SIG-M5 treated with dmso at 0.1 percent for 504 hours (cell line): ENCODE data around the gene XCL2.
A peak's percentile ranks its signal among the peaks of the same experiment; 100 is the strongest.
"Not testable (repeated sequence)": the region's sequence is repeated elsewhere in the genome, so short reads cannot be mapped to it uniquely, and the experiment has no call there.

Experiments
- DNase-seq: peaks from one replicate; lab custom pipeline; 2025; ENCODE audit not compliant: unreplicated experiment; lab: John Stamatoyannopoulos, UW

The XCL2 gene, protein sequence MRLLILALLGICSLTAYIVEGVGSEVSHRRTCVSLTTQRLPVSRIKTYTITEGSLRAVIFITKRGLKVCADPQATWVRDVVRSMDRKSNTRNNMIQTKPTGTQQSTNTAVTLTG

DNA sequence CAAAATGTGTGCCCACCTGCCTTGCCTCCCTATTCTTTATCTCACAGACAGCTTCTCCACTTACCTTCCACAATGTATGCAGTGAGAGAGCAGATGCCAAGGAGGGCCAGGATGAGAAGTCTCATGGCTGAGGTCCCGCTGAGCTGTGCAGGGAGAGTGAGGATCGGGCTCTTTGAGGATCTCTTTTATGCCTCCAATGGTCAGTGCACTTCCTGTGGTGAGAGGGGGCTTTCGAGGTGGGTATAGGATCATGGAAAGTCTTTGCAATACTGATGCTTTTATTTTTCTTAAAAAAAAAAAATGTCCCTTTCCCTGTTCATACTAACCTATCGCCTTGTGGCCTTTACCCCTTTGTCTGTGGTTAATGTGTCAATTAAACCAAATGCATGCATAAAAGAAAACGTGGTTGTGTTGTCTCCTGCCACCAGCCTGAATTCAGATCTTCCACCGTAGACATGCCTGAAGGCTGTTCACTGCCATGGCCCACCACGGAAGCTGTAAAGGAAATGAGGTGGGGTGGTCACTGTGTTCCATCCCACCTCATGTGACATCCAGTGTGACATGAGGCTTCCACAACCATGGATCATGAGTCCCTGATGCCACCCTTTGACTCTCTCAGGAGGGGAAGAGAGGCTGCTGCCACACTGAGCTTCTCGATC is at the start of gene XCL2:
Gene XCL2 (minus strand): TSS at position 158 of the 659 bp plus-strand sequence. CDS start 33 bp downstream, at position 125.
- not testable (repeated sequence) for DNase-seq

DNA sequence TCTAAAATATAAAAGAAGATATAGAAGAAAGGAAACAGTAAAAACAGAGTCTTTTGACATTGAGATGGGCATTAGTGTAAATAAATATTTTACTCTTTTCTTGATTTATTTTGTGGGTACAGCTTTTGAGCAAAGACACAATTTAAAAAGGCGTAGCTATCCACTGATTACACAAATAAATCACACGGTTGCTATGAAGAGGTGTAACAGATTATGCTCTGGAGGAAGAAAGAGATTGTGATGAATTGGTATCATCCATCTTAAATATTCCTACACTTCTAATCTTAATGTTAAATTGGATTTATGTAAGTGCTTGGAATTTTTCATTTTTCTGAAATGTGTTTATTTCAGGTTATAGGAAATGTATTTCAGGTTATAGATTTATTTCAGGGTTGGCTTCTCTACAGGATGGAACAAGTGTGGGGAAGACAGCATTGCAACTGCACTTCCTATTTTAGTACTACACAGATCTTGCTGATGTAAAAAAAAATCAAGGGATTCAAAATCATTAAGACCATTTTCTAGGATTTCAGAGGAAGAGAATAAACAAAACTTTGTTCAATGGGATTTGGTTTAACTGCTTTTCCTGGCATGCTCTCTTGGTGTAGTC is 47.9 kb upstream of the XCL2 start:
- no peak for DNase-seq

DNA sequence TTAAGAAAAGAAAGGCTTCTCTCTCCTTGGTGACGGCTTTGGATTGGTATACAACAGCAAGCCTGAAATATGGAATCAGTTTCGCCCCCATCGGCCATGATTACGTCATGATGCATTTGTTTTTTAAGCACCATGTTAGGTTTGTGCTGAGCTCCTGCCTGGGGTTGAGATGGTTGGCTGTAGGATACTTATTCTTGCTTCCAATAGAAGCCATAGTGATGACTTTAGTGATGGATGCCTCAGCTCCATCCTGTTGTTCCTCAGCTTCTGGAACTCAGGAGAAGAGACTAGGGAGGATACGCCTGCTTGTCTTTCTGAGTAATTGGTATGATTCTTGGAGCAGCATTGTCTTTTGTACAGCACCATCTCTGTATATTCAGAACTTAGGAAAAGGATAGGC is 47.3 kb upstream of the XCL2 start:
- no peak for DNase-seq

DNA sequence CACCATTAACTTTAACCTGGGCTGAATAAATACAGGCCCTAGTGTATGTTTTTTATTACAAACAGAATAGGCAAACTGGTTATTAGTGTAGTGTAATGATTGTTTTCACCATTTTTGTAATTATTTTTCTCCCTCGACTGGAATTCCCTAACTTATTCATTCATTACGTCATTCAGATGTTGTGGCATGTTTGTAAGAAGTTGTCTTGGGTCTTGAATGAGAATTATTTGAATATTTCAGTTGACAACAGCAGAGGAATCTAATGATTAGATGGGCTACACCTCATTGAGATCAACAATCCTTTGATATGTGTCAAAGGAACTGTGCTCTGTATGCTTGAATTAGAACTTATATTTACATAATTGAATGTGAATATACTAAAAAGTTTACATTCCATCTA is 45.4 kb upstream of the XCL2 start:
- DNase-seq = no peak

DNA sequence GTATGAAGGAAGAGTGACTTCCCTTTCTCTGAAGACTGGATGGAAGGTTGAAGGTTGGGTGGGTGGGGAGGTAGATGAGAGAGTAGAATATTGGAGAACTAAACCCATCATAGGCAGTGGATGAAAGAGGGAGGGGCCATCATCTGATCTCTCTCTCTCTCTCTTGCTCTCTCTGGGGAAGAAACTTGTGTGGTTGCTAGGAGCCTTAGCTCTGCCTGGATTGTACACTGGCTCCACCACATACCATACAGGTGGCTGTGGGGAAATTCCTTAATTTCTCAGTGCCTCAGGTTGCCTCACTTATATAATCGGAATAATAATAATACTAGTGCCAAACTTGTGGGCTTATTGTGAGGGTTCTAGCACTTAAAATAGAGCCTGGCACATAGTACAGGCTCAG is 42.1 kb upstream of the XCL2 start:
- DNase-seq = no peak

DNA sequence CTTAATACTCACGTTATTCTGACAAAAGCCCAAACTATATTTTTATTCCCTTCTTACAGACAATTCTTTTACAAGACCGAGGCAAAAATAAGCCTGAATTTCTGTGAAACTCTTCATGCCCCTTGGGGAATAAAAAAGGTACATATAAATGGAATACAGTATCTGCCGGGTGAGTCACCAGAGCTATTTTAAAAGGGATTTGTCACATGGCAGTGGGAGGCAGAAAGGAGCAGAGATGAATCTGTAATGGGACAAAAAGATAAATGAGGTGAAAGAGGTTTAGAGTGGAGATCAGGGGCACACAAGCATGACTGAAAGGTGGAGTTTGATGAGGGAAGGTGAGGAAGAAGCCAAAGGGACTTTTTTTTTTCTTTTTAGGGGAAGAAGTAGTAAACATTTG is 41.4 kb upstream of the XCL2 start:
- DNase-seq = no peak

DNA sequence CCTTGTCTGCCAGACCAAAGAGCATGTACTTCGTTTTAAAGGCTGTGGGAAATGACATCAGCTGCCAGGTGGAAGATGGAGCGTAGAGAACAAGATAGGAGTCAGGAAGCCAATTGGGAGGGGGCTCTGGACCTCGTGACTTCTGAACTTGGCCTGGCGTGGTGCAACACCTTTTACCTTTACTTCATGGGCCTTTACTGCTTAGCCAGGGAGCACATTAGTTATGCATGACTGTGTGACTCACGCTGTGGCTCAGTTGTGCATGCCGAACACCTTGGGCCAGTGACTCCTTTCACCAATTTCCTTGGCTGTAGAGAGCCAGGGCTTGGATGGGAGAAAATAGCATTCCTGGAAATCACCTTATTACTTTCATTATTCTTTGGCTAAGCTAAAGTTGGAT is 39.8 kb upstream of the XCL2 start:
- no peak for DNase-seq

DNA sequence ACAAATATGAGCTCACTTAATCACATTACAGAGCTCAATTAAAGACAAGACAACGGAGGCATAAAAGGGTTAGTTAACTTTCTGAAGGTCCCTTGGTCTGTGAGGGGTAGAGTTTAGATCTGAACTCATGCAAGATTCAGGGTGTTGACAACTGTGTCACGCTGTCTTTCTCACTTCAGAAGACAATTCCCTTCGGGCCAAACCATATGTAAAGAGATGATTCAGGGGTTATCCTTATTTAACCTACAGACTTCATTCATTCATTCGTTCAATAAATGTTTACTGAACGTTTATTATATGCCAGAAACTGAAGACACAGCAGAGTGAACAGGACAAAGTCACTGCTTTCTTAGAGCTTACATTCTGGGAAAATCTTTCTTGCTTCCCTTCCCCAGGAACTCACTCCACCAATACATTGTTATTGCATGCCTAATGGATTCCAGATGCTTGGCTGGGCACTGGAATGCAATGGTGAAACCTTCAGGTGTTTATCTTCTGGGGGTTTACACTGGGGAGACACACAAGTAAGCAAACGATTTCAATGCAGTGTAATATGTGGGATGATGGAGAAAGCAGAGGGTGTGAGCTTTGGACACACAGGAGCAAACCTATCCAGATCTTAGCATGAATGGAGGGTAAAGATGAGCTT is 39.0 kb upstream of the XCL2 start:
- DNase-seq = no peak

DNA sequence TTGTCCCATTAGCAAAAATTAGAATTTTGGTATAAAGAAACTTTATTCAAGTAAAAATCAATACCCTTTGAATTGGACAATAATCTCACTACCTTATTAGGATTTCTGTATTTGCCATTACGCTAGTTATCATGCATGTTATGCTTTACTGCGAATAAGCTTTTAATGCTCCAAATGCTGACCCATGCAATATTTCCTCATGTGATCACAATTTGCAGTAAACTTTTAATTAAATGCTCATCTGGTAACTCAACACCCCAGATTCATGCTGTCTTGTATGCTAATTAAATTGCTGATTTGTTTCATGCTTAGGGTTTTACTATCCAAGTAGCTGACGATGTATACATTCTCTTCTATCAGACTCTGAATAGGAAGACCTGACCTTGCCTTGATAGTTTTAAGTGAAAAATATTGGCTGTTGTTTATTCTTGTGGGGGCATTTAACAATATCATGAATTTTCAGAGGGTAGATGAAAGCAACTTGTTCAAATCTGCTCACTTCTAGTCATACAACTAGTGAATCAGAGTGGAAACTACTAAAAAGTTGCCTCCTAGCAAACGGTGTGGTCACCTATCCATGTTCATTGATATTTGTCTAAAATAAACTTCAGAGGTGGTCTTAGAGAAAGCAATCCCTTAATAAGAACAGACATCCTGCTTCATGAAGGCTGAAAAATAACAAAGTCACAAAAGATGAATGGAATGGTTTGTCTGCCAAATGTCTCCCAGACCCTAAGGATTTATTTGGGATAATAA is 38.2 kb upstream of the XCL2 start:
- no peak for DNase-seq

DNA sequence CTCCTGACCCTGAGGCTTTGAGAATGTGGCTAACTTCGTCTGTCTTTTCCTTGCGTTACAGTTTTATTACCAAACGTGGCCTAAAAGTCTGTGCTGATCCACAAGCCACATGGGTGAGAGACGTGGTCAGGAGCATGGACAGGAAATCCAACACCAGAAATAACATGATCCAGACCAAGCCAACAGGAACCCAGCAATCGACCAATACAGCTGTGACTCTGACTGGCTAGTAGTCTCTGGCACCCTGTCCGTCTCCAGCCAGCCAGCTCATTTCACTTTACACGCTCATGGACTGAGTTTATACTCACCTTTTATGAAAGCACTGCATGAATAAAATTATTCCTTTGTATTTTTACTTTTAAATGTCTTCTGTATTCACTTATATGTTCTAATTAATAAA is 37.2 kb upstream of the XCL2 start:
- not testable (repeated sequence) for DNase-seq

DNA sequence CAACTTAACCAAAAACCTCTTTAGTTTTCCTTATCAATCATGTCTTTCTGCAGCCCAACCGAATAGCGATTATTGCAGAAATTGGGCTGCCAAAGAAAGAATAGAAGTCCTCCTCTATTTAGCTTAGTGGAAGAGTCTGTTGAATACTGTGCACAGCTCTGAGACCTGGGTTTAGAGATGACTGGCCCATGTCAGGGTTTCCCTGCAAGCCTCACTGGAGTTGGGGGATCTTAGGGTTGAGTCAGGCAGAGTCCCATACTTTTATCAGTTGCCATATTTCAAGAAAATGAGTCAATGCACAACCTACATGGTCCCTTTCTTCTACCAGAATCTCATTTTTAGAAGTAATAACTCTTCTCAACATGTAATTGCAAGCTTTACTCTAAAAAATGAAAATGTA is 36.5 kb upstream of the XCL2 start:
- DNase-seq = not testable (repeated sequence)

DNA sequence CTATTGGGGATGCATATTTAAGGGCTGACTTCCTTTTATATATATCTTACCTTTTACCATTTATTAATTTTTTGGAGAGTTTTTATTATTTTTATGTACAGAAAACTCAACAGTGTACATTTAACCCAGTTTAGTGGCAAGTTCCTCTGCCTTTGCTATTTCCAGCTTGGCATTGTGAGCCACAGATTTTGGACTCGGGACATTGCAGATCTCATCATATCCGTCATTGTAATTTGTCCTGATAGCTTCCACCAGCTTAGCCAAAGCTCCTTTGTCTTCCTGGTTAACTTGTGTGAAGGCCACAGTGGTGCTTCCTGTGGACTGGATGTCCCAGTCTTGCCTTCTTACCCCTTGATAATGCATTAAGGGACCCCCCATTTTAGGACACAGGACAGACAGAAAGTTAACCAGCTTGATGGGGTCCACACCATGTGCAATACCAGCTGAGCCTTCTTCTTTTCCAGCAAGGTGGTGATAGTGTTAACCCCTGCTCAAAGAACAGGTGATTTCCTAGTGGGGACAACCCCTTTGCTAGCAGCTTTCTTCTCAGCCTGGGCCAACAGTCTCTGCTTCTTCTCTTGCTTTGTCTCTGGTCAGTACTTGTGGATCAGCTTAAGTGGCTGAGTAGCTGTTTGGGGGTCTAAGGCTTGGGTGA is 34.9 kb upstream of the XCL2 start:
- not testable (repeated sequence) for DNase-seq

DNA sequence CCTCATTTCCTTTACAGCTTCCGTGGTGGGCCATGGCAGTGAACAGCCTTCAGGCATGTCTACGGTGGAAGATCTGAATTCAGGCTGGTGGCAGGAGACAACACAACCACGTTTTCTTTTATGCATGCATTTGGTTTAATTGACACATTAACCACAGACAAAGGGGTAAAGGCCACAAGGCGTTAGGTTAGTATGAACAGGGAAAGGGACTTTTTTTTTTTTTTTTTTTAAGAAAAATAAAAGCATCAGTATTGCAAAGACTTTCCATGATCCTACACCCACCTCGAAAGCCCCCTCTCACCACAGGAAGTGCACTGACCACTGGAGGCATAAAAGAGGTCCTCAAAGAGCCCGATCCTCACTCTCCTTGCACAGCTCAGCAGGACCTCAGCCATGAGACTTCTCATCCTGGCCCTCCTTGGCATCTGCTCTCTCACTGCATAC is 32.5 kb upstream of the XCL2 start, which contains the start of gene XCL1:
Gene XCL1 (plus strand): TSS at position 361 of the 444 bp plus-strand sequence. CDS start 33 bp downstream, at position 394.
- not testable (repeated sequence) for DNase-seq

DNA sequence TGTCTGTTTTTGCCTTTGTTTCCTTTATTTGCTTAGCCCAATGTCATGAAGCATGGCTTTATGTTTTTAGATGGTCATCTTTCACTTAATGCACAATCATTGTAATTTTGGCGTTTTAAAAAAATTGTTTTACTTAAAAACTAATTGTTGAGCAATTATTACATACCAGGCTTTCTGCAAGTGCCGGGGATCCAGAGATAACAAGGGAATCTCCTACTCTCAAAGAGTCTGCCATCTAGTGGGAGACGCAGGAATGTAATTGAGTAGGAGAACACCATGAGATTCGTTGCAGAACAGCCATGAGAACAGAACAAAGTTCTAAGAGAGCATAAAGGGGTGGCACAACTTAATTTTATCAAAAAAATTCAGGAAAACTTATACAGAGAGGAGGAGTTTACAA is 30.4 kb upstream of the XCL2 start:
- DNase-seq = peak; percentile 35

DNA sequence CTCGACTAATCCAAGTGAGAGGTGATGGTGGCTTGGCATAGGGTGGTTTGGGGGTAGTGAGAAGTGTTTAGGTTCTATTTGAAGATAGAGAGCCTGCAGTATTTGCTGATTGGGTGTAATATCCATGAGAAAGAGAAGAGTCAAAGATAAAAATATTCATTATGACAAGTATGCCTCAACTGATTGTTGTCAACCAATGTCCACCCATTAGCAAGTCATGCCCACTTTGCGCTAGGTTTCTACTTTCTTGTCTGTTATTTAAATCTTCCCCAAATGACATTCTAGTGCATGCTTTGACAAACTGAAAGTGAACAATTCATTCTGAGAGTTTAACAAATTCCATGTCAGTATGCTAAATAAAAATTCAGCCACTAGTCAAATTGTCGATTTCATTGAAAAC is 28.8 kb upstream of the XCL2 start:
- DNase-seq = no peak

DNA sequence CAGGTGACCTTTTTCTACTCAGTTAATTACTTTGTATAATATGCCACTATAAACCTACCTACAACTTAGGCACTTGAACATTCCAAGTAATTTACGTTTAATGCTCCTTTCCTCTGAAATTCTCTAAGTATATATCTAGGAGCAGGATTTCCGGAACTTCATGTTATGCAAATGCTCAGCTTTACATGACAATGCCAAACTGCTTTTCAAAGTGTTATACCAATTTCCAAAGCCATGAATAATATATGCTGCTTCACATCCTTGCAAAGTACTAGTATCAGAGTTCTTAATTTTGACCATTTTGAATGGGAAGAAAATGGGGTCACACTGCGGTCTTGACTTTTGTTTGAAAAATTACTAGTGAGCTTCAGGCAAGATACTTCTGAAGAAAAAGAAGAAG is 26.9 kb upstream of the XCL2 start:
- no peak for DNase-seq

DNA sequence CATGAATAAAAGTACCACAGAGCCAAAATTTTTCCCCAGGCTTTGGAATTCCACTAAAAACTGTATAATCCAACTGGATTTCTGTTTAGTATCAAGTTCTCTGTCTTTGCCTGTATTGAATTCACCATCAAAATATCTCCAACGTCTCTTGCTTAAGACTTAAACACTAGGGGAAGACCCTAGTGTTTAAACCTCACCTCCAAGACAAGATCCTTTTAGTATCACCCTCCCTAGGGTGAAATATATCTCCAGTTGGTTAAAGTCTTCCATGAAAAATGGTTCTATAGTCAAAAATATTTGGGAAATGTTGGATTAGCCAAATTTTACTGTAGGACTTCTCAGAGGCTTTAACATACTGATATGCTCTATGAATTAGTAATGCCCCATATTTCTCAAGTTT is 24.5 kb upstream of the XCL2 start:
- DNase-seq = no peak

DNA sequence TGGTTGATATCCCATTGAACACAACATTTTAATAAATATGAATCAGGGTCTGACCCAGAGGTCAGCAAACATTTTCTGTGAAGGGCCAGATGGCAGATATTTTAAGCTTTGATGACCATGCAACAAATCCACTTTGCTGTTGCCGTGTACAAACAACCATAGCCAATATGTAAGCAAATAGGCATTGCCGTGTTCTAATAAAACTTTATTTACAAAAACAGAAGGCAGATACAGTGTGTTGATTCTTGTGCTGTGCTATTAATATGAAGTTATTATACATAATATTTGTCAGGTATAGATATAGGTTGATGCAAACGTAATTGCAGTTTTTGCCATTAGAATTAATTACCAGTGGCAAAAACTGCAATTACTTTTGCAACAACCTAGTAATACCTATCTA is 23.8 kb upstream of the XCL2 start:
- DNase-seq = no peak

DNA sequence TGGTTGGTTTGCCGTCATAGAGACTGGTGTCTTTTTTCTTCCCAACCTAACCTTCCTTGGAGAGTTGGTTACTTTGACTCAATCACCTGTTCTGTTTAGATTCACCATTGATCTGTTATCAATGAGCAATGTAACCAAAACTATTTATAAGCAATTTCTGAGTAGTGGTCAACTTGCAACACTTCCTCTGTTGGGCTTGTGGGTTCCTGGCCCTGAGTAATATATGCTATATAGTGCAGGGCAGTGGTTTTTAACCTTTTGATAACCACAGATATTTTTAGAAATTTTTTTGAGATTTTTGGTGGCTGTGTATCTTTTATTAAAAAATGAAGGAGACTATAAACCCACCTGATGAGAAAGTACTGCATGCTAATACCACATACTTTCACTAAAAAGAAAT is 23.2 kb upstream of the XCL2 start:
- DNase-seq = no peak

DNA sequence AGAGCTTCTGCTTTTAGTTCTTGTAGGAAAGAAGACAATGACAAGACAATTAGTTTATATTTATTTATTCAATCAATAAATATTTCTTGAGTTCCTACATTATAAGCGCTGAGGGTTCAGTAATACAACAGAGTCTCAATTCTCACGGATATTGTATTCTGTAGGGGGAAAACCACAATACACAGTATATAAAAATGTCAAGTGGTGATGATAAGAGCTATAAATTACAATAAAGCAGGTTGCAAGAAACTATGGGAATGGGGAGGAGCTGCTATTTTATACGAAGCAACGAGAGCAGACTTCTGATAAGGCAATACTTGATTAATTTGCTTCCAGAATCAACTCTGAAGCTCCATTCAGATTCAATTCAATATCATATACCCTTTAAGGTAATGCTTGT is 22.0 kb upstream of the XCL2 start:
- DNase-seq = no peak

DNA sequence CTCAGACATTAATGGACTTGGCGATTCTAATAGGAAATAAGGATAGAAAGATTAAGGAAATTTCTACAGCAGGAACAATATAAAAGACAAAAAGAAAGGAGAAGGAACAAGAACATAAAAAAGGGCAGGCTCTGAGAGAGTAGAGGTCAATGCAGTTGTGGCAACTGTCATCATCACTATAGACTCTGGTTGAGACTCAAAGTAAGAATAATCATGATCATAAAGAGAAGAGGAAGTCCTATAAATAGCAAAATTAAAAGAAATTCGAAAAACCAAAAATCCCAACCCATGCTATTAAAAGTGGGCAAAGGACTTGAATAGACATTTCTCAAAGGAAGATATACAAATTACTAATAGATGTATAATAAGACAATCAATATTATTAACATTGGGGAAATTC is 18.2 kb upstream of the XCL2 start:
- DNase-seq = no peak
